Measurements from ENCODE around the gene DISC1.
"Not testable (repeated sequence)": the region's sequence is repeated elsewhere in the genome, so short reads cannot be mapped to it uniquely, and the experiment has no call there.

The DISC1 gene

GRCh38 chr1:231763456-231763855 lies 136.9 kb downstream of the DISC1 start:
- DNase-seq (ENCODE audit: low read depth in 3 of 3, low spot score in 1 of 3), result no peak

GRCh38 chr1:231765825-231766224 lies 139.2 kb downstream of the DISC1 start:
- not testable (repeated sequence) for DNase-seq (ENCODE audit: low read depth in 3 of 3, low spot score in 1 of 3)

DNA sequence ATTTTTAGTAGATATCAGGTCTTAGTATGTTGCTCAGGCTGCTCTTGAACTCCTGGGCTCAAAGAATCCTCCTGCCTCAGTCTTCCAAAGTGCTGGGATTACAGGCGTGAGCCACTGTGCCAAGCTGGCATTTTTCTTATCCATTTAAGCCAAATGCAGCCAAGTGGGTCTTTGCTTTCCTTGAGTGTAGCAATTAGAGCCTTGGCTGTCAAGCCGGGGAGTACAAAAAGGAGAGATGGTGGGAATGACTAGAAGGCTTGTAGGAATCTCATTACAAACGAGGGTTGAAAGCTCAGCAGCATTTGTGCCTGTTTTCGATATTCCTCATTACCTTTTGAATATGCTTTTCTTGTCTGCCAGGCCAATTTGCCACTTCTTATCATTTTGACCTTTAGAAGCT lies 140.9 kb downstream of the DISC1 start:
- no peak for DNase-seq (ENCODE audit: low read depth in 3 of 3, low spot score in 1 of 3)

DNA sequence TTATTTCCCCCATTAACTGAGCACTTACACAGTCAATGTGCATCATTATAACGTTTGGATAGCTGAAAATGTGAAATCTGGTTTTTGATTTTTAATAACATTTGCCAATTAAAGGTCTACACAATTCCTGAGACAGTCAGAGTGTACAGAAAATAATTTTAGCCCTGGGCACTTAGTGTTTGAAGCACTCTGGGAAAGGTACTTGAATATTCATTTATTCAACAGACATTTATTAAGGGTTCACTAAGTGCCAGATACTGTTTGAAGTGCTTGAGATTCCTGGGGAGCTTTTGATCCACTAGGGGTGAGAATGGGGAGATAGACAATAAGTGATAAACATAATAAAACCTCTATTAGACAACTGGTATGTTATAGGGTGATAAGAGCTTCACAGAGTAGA lies 141.8 kb downstream of the DISC1 start:
- no peak for DNase-seq (ENCODE audit: low read depth in 3 of 3, low spot score in 1 of 3)

DNA sequence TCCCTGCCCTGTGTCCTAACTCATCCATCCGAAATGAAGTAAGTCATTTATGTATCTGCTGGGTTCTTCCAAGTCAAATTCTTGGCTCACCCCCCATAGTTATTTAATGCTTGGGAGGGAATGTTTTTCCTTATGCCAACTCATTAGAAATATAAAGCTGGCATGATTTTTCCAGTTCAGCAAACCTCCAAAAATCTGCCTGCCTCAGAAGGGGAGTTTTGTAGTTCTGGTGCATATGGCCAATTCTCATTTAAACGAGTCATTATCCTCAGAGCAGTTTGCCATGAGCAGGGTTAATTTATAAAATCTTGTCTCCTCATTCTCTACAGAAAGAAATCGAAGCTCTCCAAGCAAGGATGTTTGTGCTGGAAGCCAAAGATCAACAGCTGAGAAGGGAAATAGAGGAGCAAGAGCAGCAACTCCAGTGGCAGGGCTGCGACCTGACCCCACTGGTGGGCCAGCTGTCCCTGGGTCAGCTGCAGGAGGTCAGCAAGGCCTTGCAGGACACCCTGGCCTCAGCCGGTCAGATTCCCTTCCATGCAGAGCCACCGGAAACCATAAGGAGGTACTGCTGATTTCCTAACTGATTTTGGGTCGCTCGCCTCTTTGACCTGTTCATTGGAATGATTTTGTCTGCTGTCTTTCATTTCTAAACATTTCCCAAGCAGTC lies 144.1 kb downstream of the DISC1 start:
- no peak for DNase-seq (ENCODE audit: low read depth in 3 of 3, low spot score in 1 of 3)

DNA sequence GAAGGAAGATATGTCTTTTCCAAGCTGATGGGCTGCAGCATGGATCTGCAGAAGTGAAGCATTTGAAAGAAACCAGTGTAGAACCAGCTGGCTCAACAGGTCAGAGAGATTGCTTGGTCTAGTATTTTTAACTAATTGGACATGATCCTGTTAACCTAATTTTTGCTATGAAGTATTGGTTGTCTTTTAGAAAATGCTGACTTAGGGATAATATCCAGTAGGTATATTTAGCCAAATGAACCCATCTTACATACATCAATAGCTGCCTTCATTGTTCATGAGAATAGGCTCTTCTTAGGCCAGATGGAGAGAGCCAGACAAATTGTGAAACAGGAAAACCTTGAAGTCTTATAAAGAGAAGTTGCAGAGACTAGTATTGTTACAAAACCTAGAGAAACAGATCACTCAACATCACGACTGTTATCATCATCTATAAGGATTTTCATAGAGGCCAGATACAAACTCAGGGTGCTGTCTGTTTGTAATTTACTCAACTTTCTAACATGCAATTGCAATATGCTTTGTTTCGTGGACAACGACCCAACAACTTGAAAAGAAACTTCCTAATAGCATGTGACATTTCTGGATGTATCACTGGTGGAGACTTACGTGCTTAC lies 148.2 kb downstream of the DISC1 start:
- DNase-seq (ENCODE audit: low read depth in 3 of 3, low spot score in 1 of 3), result no peak

- no peak for DNase-seq (ENCODE audit: low read depth in 3 of 3, low spot score in 1 of 3)
These were observed 149.6 kb downstream of the DISC1 start for GRCh38 chr1:231776010-231776756.

DNA sequence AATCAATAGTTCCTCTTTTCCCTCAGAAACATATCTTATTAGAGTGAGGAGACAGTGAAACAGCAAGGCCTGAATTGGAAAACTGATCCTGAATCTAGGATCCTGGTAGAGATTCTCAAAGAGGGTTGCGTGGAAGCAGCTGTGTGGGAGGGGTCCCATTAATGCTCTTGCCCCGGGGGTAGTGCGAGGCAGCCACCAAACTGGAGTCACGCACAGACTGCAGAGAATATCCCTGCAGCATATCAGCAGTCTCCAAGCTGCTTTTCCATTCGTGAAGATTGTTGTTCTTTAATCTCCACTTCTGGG lies 150.1 kb downstream of the DISC1 start:
- no peak for DNase-seq (ENCODE audit: low read depth in 3 of 3, low spot score in 1 of 3)

DNA sequence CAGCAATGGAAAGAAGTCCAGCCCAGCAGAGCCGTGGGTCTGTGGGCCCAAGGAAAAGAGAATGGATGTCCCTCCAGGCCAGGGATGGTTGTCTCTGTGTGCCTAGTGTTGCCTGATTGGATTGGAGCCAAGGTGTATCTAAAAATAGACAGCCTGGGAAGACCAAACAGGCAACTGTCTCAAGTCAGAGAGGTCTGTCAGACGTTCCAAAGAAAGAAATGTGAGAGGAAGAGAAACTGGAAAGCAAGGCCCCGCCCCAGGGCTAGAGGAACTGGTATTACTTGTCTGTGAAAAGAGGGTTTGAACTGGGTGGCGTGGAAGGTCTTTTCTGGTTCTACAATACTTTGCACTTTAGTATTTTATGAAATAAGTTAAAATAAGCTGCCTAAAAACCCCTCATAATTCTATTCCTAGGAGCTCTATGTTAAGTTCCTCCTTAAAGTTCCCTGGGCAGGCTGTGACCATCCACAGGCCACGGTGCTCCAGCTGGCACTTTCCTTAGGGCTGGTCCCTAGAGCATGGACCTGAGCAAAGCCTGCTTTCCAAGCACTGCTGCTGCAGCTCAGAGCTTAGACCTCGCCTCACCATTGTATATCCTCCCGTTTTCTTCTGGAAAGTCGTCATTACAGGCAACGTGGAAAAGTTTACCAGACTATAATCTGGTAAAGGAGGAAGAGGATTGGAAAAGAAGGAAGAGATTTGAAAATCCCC lies 151.6 kb downstream of the DISC1 start:
- no peak for DNase-seq (ENCODE audit: low read depth in 3 of 3, low spot score in 1 of 3)

DNA sequence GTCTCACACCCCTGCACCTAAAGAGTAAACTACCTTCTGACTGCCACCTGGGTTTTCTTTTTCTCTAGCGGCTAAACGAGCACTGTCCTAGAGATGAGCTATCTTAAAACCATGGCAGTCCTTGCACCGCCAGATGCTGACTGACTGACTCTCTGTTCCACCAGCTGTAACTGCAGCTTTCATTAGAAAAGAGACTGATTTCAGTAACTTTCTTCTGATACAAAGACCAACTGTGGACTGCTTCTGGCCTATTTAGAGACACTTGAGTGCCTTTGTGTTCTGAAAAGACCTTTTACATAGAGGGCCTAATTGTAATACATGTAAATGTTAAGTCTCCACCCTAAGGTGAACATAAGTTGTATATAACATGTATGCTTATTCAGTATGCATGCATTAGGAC lies 152.5 kb downstream of the DISC1 start:
- no peak for DNase-seq (ENCODE audit: low read depth in 3 of 3, low spot score in 1 of 3)

DNA sequence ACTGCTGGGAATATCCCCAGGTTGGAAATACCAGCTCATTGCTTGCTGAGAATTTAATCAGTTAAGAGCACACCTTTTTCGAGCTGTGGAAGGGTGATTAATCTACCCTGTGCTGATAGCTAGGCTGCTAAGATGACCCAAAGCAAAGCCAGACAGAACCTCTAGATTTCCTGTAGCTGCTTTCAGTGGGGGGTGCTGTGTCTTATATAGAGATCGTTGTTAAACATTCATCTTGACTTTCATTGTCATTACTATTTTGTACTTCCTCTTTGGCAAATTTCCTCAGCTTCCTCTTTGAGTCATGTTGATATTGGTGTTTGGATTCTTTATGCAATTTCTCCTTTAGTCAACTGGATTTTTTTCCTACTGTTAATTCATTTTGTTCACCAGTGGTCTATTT lies 155.3 kb downstream of the DISC1 start:
- DNase-seq (ENCODE audit: low read depth in 3 of 3, low spot score in 1 of 3), result no peak

DNA sequence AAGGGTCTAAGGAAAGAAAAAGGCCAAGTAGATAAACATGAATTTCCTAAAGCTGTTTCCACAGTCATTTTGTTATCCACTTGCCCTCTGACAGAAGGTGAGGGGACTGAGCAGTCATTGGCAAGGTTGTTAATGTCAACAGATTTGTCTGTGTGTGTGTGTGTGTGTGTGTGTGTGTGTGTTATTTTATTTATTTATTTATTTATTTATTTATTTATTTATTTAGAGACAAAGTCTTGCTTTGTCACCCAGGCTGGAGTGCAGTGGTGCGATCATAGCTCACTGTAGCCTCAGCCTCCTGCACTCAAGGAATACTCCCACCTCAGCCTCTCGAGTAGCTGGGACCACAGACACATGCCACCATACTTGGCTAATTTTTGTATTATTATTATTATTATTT lies 158.5 kb downstream of the DISC1 start:
- DNase-seq (ENCODE audit: low read depth in 3 of 3, low spot score in 1 of 3), result not testable (repeated sequence)

GRCh38 chr1:231786126-231786525 lies 159.5 kb downstream of the DISC1 start:
- DNase-seq (ENCODE audit: low read depth in 3 of 3, low spot score in 1 of 3), result no peak

- DNase-seq (ENCODE audit: low read depth in 3 of 3, low spot score in 1 of 3), result no peak
These were observed 166.0 kb downstream of the DISC1 start for GRCh38 chr1:231792634-231793033.

- DNase-seq (ENCODE audit: low read depth in 3 of 3, low spot score in 1 of 3), result no peak
These were observed 167.3 kb downstream of the DISC1 start for GRCh38 chr1:231793893-231794292.

DNA sequence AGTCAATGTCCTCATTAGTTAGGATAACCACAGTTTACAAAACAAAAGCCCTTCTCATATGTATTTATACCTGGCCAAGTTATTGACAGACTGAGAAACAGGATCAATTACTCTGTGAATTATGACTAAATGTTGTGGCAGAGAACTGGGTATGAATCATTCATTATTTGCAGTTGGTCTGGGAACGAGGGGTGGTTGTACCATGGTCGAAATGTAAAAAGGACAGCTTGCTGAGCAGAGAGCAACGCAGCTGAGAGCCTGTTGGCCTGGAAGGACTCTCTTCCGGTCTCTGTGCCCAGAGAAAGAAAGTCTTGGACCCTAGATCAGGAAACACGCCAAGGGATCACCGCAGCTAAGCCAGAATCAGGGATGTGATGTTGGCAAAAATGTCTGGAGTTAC lies 169.6 kb downstream of the DISC1 start:
- DNase-seq (ENCODE audit: low read depth in 3 of 3, low spot score in 1 of 3), result no peak

- DNase-seq (ENCODE audit: low read depth in 3 of 3, low spot score in 1 of 3), result no peak
These were observed 172.9 kb downstream of the DISC1 start for GRCh38 chr1:231799363-231799986.

DNA sequence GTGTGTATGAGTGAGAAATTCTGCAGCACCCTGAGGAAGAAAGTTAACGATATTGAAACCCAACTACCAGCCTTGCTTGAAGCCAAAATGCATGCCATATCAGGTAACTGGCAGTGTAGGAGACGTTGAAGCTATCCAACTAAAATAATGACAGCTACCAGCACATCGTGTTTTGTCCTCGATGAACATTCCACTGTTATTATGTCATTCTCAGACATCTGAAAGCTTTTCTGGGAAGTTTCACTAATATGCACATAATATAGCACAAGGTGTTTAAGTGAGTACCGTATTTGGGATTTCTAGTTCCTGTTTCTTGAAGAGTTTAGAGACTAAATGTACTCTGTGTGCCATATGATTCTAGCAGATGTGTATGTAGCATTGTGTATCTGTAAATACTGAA lies 173.5 kb downstream of the DISC1 start:
- no peak for DNase-seq (ENCODE audit: low read depth in 3 of 3, low spot score in 1 of 3)

- no peak for DNase-seq (ENCODE audit: low read depth in 3 of 3, low spot score in 1 of 3)
These were observed 174.5 kb downstream of the DISC1 start for GRCh38 chr1:231801042-231801585.

- DNase-seq (ENCODE audit: low read depth in 3 of 3, low spot score in 1 of 3), result no peak
These were observed 176.8 kb downstream of the DISC1 start for GRCh38 chr1:231803353-231803752.
